Kidney (tissue), 14 donors: ENCODE data around the gene RUNX1. TPM values are rescaled to one million over a fixed set of nuclear protein-coding genes. Genes with fewer than 3 reads are reported as not detected.
A peak's percentile ranks its signal among the peaks of the same experiment; 100 is the strongest.

Experiments
- DNase-seq, 5 donors: peaks; one replicate each; pipeline ENCODE4 v3.0.0-alpha.2; 2013 to 2020
- FAIRE-seq: peaks from 2 replicates; lab custom pipeline; 2012; peaks lifted over from hg19 to GRCh38; lab: Jason Lieb, UNC
- H3K27ac ChIP-seq, 2 donors: one replicate each; pipeline ENCODE4 v1.7.0; 2013; ENCODE audit warnings: low read depth in 2 of 2, low read length in 2 of 2, inconsistent platforms in 1 of 2
- H3K27me3 ChIP-seq: one replicate; pipeline ENCODE4 v1.7.1; 2013; ENCODE audit warnings: low read length, inconsistent platforms; ENCODE audit not compliant: control insufficient read depth, insufficient read depth
- H3K36me3 ChIP-seq, 3 donors: one replicate each; pipeline versions ENCODE4 v1.7.0 to v1.7.1; 2013; ENCODE audit warnings: low read length in 3 of 3, control low read depth in 1 of 3, inconsistent platforms in 1 of 3; ENCODE audit not compliant: insufficient read depth in 3 of 3, control insufficient read depth in 2 of 3
- H3K4me1 ChIP-seq, 3 donors: one replicate each; pipeline versions ENCODE4 v1.7.0 to v1.7.1; 2013; ENCODE audit warnings: low read length in 3 of 3, inconsistent platforms in 1 of 3, low read depth in 1 of 3; ENCODE audit not compliant: control insufficient read depth in 2 of 3, insufficient read depth in 2 of 3
- H3K4me3 ChIP-seq, 3 donors: one replicate each; pipeline versions ENCODE4 v1.7.0 to v1.8.1; 2013; ENCODE audit warnings: low read length in 3 of 3, control low read depth in 1 of 3, inconsistent platforms in 1 of 3
- H3K9ac ChIP-seq, 3 donors: one replicate each; pipeline versions ENCODE4 v1.7.0 to v1.7.1; 2013; ENCODE audit warnings: low read length in 3 of 3, control low read depth in 1 of 3, inconsistent platforms in 1 of 3
- H3K9me3 ChIP-seq, 3 donors: one replicate each; pipeline versions ENCODE4 v1.7.0 to v1.7.1; 2013; ENCODE audit warnings: low read length in 3 of 3, control low read depth in 1 of 3, inconsistent platforms in 1 of 3; ENCODE audit not compliant: control insufficient read depth in 2 of 3, insufficient read depth in 1 of 3
- intact Hi-C: fragments of 100-400 bp; cut with DNase I; formaldehyde crosslinking; loops from one replicate; pipeline ENCODE4 v1.11.1; 2022
- polyA plus RNA-seq: library from polyadenylated mRNA; stranded (reverse); fragments of 350-450 nt; fragmentation: Illumina TruSeq; extraction: RNeasy Lipid Tissue Mini Kit (QIAGEN cat#74804); gene quantifications from one replicate; pipeline ENCODE4 v1.2.3, GENCODE V29; 2014; ENCODE audit warnings: low read depth, low replicate concordance; ENCODE audit not compliant: insufficient read depth
- total RNA-seq: library from RNA; stranded (reverse); fragmentation: NEBNext Ultra II Directional; extraction: Animal tissue kit (Norgen Biotek cat#: 25700); gene quantifications from one replicate; pipeline ENCODE4 v1.2.1, GENCODE V29; 2021
- TF ChIP-seq, protein P1 (sequence below): IDR thresholded peaks from 3 replicates; pipeline ENCODE4 v1.5.1; 2012; ENCODE audit warnings: mild to moderate bottlenecking, moderate library complexity, borderline replicate concordance; ENCODE audit not compliant: insufficient read depth; ENCODE audit errors: extremely low read depth
- donor health status: control.
- donor health status: control.
- donor health status: control.
- donor health status: control.
- donor health status: control.
- donor health status: DM: yes; HTN: yes; CAD: no.
- donor health status: Normal renal cell carcinoma (clear cell type).

RUNX1 gene
- total and polyA plus RNA-seq, 2 donors from 2014 or later, result 1.3 to 58.0 TPM

DNA sequence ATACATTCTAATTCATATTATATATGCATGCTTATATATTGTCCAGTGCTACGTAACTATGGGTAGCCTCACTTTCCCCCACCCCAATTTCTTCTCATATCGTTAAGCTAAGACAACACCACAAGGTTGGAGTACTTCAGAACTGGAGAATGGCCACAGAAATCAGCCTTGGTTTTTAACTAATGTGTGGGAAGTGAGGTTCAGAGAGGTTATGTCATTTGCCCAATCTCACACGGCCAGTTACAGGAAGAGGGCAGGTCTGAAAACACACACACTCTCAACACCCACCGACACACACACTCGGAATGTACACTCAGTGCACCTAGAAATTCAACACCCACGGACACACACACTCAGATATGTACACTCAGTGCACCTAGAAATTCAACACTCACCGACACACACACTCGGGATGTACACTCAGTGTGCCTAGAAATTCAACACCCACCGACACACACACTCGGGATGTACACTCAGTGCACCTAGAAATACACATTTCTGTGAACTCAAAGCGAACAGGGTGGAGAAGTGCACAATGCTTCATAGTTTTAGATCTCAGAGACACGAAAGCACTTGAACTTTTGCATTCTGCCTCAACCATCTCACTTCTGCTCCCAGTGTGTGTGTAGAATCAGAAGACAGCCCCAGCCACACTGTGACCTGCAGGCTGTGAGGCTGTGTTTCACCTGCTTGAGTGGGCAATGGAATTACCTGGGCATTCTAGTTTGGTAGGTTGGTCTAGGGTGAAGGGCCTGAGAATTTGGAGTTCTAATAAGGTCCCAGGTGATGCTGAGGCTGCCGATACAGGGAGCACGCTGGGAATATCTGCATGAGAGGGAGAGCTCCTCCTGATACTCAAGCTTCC is 209.9 kb downstream of the RUNX1 start:
- no peak overlapping the region for H3K9ac ChIP-seq
- TF ChIP-seq, protein P1, sequence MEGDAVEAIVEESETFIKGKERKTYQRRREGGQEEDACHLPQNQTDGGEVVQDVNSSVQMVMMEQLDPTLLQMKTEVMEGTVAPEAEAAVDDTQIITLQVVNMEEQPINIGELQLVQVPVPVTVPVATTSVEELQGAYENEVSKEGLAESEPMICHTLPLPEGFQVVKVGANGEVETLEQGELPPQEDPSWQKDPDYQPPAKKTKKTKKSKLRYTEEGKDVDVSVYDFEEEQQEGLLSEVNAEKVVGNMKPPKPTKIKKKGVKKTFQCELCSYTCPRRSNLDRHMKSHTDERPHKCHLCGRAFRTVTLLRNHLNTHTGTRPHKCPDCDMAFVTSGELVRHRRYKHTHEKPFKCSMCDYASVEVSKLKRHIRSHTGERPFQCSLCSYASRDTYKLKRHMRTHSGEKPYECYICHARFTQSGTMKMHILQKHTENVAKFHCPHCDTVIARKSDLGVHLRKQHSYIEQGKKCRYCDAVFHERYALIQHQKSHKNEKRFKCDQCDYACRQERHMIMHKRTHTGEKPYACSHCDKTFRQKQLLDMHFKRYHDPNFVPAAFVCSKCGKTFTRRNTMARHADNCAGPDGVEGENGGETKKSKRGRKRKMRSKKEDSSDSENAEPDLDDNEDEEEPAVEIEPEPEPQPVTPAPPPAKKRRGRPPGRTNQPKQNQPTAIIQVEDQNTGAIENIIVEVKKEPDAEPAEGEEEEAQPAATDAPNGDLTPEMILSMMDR, result no peak
- FAIRE-seq (no peak), DNase-seq (no peak)
- H3K36me3 ChIP-seq, result no peaks in the 10 kb centered on the region
- intact Hi-C loops, result no loop called here
- H3K27me3 ChIP-seq, result no peaks in the 10 kb centered on the region
- H3K9me3 ChIP-seq, result no peaks in the 10 kb centered on the region
- no peak overlapping the region for H3K27ac ChIP-seq
- no peaks in the 10 kb centered on the region for H3K4me1 ChIP-seq
- no peak overlapping the region for H3K4me3 ChIP-seq

DNA sequence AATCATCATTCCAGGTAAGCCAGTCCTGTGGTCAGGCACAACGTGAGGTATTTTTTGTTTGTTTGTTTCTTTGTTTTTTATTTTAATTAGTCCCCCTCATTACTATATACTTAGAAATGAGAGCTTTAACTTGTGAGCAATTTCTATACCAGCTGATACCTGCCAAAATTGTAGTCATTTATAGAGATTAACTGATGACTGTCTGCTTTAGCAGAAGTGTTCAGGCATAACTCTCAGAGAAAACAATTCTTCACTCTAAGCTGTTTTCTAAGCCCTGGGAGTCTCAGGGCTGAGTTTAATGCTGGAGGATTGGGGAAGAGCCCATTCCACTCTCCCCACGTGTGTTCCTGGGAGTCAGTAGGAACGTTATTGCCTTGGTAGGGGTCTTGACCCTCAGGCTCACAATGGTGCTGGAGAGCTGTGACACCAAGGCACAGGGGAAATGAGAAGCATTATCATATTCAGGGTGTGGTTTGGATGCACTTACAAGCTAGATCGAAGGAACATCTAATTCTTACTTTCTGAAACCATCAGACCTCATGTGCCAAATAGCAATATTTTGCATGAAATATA is 212.1 kb downstream of the RUNX1 start:
- no peak overlapping the region for H3K4me3 ChIP-seq
- H3K4me1 ChIP-seq, result no peaks in the 10 kb centered on the region
- no peak overlapping the region for H3K9ac ChIP-seq
- no peaks in the 10 kb centered on the region for H3K9me3 ChIP-seq
- no peak overlapping the region for H3K27ac ChIP-seq
- H3K36me3 ChIP-seq, result no peaks in the 10 kb centered on the region
- DNase-seq (no peak), FAIRE-seq (no peak)
- no peaks in the 10 kb centered on the region for H3K27me3 ChIP-seq
- TF ChIP-seq, protein P1, result no peak
- intact Hi-C loops, result no loop called here

GRCh38 chr21:34836103-34836932 is 212.8 kb downstream of the RUNX1 start:
- Histone ChIP-seq H3K4me1 (no peaks in the 10 kb centered on the region), H3K27ac (peak overlapping the region in 1 of 2 donors; percentile 23), H3K9ac (no peak overlapping the region), H3K4me3 (no peak overlapping the region), H3K36me3 (no peaks in the 10 kb centered on the region), H3K27me3 (no peaks in the 10 kb centered on the region), H3K9me3 (no peaks in the 10 kb centered on the region)
- intact Hi-C loops, result no loop called here
- TF ChIP-seq, protein P1, result no peak
- peak in 1 of 5 donors; percentile 82 for DNase-seq
- FAIRE-seq, result no peak
